AG10803 (cell line): ENCODE results near the gene NRARP.
"Not testable (repeated sequence)": the region's sequence is repeated elsewhere in the genome, so short reads cannot be mapped to it uniquely, and the experiment has no call there.

Experiments
- DNase-seq: peaks from one replicate; pipeline ENCODE4 v3.0.0; 2010; ENCODE audit warnings: low read depth
- H3K4me3 ChIP-seq: 2 replicates; pipeline ENCODE4 v1.5.1; 2011; ENCODE audit warnings: mild to moderate bottlenecking, low read length, control low read depth
- TF ChIP-seq, protein P1 (sequence below): conservative IDR thresholded peaks from 2 replicates; pipeline ENCODE4 v1.5.1; 2011; ENCODE audit warnings: mild to moderate bottlenecking, low read length, control low read depth, inconsistent platforms

NRARP gene

GRCh38 chr9:137341227-137341626 lies 39.2 kb upstream of the NRARP start:
- TF ChIP-seq, protein P1, sequence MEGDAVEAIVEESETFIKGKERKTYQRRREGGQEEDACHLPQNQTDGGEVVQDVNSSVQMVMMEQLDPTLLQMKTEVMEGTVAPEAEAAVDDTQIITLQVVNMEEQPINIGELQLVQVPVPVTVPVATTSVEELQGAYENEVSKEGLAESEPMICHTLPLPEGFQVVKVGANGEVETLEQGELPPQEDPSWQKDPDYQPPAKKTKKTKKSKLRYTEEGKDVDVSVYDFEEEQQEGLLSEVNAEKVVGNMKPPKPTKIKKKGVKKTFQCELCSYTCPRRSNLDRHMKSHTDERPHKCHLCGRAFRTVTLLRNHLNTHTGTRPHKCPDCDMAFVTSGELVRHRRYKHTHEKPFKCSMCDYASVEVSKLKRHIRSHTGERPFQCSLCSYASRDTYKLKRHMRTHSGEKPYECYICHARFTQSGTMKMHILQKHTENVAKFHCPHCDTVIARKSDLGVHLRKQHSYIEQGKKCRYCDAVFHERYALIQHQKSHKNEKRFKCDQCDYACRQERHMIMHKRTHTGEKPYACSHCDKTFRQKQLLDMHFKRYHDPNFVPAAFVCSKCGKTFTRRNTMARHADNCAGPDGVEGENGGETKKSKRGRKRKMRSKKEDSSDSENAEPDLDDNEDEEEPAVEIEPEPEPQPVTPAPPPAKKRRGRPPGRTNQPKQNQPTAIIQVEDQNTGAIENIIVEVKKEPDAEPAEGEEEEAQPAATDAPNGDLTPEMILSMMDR: no peak
- no peak overlapping the region for H3K4me3 ChIP-seq
- no peak for DNase-seq

GRCh38 chr9:137339908-137340462 lies 37.9 kb upstream of the NRARP start:
- DNase-seq, H3K4me3 ChIP-seq: not testable (repeated sequence)

GRCh38 chr9:137339045-137339907 lies 37.2 kb upstream of the NRARP start:
- DNase-seq: no peak
- H3K4me3 ChIP-seq: no peak overlapping the region
- TF ChIP-seq, protein P1: no peak

GRCh38 chr9:137336735-137337134 lies 34.7 kb upstream of the NRARP start:
- TF ChIP-seq, protein P1: no peak
- no peak for DNase-seq

GRCh38 chr9:137333016-137333671 lies 31.1 kb upstream of the NRARP start:
- no peak for DNase-seq
- H3K4me3 ChIP-seq: no peak overlapping the region
- TF ChIP-seq, protein P1: no peak

More at GRCh38 chr9:137336735-137337134, 34.7 kb upstream of the NRARP start:
- H3K4me3 ChIP-seq: no peak overlapping the region

DNA sequence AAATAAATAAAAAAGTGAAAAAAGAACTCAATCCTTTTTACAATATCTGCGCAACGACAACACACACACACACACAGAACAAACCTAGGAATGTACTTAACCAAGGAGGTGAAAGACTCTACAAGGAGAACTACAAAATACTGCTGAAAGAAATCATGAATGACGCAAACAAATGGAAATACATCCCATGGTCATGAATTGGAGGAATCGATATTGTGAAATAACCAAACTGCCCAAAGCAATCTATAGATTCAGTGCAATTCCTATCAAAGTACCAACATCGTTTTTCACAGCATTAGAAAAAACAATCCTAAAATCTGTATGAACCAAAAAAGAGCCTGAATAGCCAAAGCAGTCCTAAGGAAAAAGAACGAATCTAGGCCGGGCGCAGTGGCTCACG lies 29.9 kb upstream of the NRARP start:
- no peak overlapping the region for H3K4me3 ChIP-seq
- TF ChIP-seq, protein P1: no peak

DNA sequence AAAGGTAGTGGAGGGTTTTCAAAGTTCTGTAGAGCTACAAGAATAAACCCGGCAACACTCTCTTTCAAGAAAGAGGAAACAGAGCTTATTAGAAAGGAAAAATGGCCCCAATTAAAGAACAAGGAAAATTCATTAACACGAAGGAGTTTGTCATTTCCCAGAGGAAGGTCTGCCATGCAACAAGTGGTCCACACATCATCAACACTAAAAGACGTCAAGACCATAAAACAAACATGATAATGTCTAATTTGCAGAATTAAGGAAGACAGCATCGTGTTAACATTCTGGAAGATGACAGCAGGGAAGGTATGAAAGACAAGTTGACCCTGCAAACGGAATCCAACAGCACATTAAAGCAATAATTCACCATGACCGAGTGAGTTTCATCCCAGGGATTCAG lies 28.6 kb upstream of the NRARP start:
- TF ChIP-seq, protein P1: no peak
- H3K4me3 ChIP-seq: no peak overlapping the region
- no peak for DNase-seq

More for the DNA sequence above, 29.9 kb upstream of the NRARP start:
- no peak for DNase-seq

DNA sequence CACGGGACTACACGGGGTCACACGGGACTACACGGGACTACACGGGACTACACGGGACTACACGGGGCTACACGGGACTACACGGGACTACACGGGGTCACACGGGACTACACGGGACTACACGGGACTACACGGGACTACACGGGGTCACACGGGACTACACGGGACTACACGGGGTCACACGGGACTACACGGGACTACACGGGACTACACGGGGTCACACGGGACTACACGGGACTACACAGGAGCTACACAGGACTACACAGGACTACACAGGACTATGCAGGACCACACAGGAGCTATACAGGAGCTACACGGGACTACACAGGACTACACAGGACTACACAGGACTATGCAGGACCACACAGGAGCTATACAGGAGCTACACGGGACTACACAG lies 27.5 kb upstream of the NRARP start:
- DNase-seq, H3K4me3 ChIP-seq: not testable (repeated sequence)

DNA sequence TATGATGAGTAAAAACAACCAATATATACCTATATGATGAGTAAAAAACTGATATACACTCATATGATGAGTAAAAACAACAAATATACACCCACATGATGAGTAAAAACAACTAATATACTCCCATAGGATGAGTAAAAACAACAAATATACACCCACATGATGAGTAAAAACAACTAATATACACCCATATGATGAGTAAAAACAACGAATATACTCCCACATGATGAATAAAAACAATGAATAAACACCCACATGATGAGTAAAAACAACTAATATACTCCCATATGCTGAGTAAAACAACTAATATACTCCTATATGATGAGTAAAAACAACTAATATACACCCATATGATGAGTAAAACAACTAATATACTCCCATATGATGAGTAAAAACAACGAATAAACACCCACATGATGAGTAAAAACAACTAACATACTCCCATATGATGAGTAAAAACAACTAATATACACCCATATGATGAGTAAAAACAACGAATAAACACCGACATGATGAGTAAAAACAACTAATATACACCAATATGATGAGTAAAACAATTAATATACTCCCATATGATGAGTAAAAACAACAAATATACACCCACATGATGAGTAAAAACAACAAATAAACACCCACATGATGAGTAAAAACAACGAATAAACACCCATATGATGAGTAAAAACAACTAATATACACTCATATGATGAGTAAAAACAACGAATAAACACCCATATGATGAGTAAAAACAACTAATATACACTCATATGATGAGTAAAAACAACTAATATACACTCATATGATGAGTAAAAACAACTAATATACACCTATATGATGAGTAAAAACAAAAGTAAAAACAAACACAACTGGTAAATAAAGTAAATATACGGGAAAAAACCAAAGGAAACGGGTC lies 25.8 kb upstream of the NRARP start:
- DNase-seq, H3K4me3 ChIP-seq: not testable (repeated sequence)
